Activated CD4-positive, alpha-beta T cell treated with anti-CD3 and anti-CD28 coated beads, Interleukin-10, Interleukin-2, amounts not matched to agents 100 ng/mL and 50 ng/mL, durations not matched to agents 16 hours and 8 hours (primary cell): ENCODE data around the gene NAA10.

Experiments
- DNase-seq: peaks from one replicate; pipeline ENCODE4 v3.0.0-alpha.2; 2020

NAA10 gene

DNA sequence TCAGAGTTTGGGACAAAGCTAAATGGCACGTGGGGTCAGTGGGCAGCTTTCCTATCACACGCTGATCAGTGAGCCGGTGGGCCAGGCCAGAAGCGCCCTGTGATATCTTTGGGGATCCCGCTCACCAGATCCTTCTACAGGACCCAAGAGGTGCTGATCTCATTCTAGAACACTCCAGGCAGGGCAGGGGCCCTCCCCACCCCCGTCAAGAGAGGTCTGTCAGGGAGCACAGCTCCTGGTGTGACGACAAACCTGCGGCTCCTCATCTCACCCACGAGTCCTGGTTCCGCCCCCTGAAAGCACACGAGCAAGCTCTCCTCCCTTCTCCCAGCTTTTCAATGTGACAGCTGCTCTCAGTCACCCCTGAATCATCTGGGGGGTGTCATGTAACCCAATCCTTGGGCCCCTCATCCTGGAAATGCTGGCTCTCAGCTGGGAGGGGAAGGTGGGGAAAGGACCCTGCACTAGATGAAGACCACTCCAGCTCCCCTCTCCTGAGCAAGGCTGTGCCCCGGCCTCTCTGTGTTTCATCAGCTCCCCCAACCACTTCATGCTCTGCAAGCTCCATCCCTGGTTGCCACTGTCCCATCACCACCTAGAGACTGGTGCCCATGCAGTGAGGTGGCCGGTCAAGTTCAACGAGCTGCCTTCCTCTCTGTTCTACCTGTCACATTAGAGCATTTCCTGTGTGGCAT, 32.2 kb upstream of the NAA10 start:
- DNase-seq = peak; percentile 31

DNA sequence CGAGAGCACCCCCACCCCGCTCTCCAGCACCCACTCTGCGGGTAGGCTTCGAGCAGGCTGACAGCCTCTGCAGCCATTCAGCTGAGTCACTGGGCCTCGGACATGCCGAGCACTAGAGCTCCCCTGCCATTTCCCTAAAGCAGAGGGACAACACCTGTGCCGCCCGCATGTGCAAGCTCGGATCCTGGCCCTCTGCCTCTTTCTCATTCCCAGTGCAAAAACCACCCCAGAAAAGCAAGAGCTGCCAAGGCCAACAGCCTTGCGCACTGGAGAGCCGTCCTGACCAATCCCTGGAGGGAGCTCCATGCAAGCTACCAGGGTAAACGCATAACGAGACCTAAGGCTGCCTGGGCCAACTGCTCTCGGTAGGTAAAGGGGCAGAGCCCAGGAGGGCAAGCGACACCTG, 31.4 kb upstream of the NAA10 start:
- no peak for DNase-seq

DNA sequence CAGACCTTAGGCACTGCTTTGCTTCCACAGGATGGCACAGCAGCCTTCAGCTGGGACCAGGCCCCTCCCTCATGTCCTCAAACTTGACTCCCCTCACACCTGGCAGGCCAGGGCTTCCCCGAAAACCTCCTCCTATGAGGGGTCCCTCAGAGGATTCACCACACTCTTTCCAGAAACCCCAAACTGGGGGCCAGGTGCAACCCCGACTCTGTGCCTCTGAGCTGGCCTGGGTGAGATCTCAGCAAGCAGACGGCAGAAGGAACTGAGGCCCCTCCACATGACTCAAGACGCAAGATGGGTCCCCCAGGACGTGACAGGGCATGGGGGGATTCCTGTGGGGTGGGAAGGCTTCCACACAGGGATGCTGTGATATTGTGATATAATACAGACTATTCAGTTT, 30.6 kb upstream of the NAA10 start:
- no peak for DNase-seq

- DNase-seq = no peak
These were observed 29.3 kb upstream of the NAA10 start for GRCh38 chrX:153964105-153964504.

DNA sequence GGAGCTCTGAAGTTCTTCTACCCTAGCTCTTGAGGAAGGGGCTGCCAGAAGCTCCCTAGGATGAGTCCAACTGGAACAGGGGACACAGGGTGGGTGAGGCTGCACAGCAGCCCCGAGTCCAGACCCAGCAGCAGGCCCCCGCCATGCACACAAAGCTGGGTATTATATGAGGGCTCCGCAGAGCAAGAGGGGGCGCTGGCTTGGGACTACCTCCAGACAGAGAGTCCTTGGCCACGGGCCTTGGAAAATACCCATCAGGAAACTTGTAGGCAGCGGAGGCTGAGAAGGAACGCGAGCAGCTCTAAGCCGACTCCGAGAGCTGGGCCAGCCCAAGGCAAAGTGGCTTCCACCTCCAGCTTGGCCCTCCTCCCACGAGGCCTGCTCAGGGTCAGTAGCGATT, 28.7 kb upstream of the NAA10 start:
- DNase-seq = no peak

DNA sequence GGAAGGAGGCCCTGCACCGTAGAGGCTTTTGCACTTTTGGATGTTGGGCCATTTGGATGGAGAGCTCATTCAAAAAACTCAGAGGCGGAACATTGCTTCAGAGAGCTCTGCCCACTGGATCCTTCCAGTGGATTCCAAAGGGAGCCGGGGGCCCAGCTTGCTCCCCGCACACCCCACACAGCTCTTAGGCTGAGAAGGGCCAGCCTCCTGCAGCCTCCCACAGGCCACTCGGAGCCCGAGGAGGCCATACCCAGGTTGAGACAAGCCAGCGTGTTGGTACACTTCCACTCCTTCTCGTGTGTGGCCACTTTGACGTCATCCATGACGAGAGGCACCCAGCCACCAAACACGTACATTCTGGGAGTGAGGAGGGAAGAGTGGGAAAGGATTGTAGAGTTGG, 26.5 kb upstream of the NAA10 start:
- DNase-seq = no peak

DNA sequence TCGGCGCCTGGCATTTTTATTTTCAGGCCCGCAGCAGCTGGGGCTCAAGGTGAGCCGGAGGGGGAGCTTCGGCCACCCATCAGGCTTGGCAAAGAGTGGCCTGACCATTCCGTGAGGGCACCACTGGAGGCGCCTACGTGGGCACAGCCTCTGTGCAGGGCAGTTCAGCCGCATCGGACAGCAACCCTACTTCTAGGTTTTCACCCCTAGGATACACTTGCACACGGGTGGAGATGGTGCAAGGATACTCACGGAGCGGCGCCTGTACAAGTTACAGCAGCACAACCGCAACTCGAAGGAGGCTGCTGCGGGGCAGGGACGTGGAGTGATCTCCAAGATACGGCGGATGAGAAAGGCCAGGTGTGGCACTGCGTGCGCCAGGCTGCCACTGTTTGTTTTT, 25.9 kb upstream of the NAA10 start:
- DNase-seq = no peak

DNA sequence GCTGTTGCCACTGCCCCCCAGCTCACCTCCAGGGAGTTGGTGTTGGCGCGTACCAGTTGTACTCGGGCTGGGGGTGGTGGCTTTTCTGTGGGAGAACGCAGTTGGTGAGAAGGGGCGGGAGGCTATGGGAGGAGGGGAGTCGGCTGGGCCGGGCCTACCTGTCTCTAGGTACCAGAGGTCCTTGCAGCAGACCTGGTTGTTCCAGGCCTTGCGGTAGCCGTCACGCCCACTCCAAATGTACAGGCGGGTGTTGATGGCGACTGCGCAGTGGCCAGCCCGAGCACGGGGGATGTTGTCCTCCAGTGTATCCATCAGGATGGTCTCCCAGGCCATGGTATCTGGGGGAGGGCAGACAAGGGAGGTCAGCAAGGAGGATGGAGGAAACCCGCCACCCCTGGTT, 25.2 kb upstream of the NAA10 start:
- no peak for DNase-seq

- DNase-seq = no peak
These were observed 24.8 kb upstream of the NAA10 start for GRCh38 chrX:153959649-153960048.

DNA sequence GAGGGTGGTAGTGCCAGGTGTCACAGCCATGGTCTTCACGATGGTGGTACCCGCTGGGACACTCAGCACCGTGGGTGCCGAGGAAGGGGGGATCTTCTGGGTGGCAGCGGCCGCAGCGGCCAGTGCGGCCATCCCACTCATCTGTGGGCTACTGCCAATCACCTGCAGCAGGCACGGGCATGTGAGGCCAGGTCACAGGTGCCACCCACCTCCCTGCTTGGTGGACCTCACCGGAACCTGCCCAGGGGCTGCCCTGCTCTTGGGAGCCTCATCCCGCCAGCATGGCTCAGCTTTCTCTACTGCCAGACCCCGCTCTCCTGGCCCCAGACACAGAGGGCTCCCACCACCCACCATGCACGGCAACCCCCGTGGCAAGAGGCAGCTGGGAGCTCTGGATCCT, 23.8 kb upstream of the NAA10 start:
- DNase-seq = no peak

DNA sequence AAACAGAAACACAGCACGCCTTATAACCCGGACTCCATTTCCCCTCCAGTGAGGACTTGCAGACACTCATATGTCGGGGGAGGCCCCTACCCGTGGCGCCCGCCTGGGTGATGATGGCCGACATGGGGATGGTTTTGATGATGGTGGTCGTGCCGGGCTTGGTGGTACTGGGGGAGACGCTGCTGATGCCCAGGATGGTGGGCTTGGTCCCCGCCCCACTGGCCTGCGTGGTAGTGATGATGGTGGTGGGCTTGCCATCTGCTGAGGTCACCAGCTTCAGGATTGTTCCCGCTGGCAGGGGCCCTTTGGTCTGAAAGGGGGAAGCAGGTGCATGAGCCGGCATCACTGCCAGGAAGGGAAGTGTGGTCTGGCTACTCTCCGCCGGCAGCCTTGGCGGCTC, 22.4 kb upstream of the NAA10 start:
- no peak for DNase-seq

- DNase-seq = no peak
These were observed 21.4 kb upstream of the NAA10 start for GRCh38 chrX:153956044-153956907.

GRCh38 chrX:153955228-153955732, 20.4 kb upstream of the NAA10 start:
- no peak for DNase-seq

- no peak for DNase-seq
These were observed 19.9 kb upstream of the NAA10 start for GRCh38 chrX:153954558-153955227.

DNA sequence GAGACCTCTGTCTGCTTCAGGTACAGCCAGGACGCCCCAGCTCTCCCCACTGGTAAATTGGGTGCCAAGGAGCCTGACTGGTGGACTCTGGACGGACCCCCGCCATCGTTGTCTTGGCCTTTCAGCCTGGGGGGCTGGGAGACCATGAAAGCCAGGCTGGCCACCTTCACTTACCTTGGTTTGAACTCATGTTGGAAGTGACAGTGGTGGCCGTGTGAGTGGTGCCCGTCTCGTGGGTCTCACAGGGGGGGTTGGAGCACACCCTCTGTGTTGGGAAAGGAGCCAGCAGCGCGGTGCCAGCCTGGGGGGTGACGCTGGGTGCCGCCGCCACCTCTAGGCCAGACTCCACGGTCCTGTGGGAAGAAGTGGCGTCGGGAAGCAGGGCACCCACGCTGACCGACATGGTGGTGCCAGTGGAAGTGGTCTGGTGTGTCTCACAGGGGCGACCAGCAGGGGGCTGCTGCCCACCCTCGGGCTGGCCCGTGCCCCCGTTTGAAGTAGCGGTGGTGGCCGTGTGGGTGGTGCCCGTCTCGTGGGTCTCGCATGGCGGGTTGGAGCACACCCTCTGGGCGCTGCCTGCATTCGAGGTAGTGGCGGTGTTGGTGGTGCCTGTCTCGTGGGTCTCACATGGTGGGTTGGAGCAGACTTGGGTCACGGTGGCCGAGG, 19.2 kb upstream of the NAA10 start:
- no peak for DNase-seq

DNA sequence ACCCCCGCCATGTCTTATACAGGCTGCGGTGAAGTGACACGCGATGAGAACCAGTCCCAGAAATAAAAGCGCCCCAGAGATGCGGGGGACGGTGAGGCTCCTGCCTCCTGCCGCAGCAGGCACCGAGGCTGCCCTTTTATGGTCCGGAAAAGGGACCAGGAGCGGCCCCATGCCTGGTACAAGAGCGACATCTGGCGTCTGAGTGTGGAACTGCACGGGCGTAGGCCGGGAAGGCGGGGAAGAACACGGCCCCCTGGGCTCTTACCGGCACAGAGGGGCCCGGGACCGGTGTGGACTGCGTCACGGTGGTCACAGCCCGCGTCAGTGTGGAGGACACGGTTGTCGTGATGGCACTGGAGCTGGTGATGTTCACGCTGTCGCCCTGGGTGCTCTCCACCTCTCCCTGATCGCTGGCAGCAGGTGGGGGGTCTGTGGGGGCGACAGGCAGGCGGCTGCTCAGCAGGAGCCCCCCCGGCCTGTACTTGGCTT, 18.5 kb upstream of the NAA10 start:
- peak; percentile 83 for DNase-seq

GRCh38 chrX:153952373-153953026, 17.7 kb upstream of the NAA10 start:
- DNase-seq = no peak

GRCh38 chrX:153951683-153952372, 17.0 kb upstream of the NAA10 start:
- DNase-seq = no peak

DNA sequence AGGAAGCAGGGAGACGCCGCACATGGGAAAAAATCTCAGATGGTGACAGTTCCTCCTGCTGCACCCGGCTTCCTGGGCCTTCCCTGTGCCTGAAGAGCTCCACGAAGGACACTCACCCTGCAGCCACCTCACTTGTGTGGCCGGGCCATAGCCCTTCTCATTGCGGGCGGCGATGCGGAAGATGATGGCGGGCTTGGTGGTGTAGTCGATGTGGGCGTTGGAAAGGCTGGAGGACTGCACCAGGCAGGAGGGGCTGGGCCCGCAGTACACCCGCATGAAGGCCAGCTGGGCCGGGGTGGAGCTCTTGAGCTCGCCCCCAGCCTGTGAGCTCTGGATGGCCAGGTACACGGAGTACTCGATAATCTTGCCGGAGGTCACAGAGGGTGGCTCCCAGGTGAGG, 15.3 kb upstream of the NAA10 start:
- DNase-seq = no peak

DNA sequence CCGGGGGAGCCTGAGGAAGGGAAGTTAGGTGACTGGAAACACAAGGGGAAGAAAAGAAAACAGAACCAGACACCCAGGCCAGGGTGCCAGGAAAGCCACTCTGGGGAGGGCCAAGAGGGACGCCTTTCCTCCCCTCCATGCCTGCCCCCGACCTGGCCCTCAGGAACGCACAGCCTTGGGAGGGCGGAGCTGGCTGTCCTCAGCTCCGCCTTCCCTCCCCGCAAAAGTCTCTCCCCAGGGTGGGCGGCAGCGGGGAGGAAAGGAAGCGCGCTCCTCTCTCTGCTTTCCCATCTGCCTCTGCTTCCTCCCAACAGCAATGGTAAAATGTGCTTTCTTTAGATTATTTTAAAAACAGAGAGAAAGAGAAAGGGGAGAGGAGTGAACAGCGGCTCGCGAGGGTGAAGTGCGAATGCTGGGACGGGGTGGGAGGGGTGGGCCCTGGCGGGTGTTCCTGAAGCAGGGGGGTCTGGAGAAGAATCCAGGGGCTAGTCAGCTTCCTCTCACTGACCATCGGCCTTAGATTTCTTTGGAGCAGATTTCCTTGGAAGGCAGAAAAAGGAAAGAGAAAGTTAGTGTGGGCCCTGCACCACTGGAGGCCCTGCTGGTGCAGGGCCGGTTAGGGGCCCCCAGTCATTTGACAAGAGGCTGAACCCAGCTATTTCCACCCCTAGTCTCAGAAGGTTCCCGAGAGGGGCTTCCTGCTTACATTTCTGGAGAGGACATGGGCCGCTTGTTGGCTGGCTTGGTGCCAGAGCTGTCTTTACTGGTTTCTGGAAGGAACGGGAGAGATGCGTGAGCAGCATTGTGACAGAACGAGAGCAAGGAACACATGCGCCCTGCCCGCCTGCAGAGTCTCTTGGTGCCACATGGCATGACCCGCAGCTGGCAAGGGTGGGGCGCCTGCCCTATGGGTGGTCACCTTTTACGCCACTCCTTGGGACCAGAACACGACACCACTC, 14.3 kb upstream of the NAA10 start:
- DNase-seq = no peak
